K562 (cell line): ENCODE results near the gene RCOR1. TPM values are rescaled to one million over a fixed set of nuclear protein-coding genes. Genes with fewer than 3 reads are reported as not detected.
A peak's percentile ranks its signal among the peaks of the same experiment; 100 is the strongest.

ENCODE experiments used
- ATAC-seq: fragments of 200-7000 bp; cut with Tn5 transposase; 3 replicates; pipeline ENCODE4 v1.9.1; 2020; ENCODE audit warnings: moderate library complexity
- BruUV-seq: library from RNA; stranded (reverse); fragments of 400-500 nt; replicated peaks from 2 replicates; lab custom pipeline; 2021; lab: Mats Ljungman, UMichigan
- CTCF ChIA-PET: fragments of 300-600 bp; formaldehyde crosslinking; extraction: SDS; loops from one replicate; lab custom pipeline; 2021; ENCODE audit warnings: low intra/inter-chr PET ratio; lab: Yijun Ruan, JAX
- POLR2A ChIA-PET: fragments of 300-600, 350-650 bp; sonication (Branson Sonifier 250); formaldehyde crosslinking; extraction: SDS; loops from one replicate; lab custom pipeline; 2021; ENCODE audit warnings: antibody characterized with exemption, inconsistent platforms; lab: Yijun Ruan, JAX
- DNase-seq, 4 experiments: peaks; one replicate each; pipeline versions ENCODE4 v3.0.0 to v3.0.0-alpha.2; 2011 to 2018; ENCODE audit warnings: low spot score in 3 of 4, mixed read lengths in 3 of 4; ENCODE audit errors: extremely low read depth in 1 of 4
- FAIRE-seq: peaks from 2 replicates; lab custom pipeline; 2011; peaks lifted over from hg19 to GRCh38; lab: Jason Lieb, UNC
- H2AFZ ChIP-seq: 2 replicates; pipeline ENCODE4 v1.6.0; 2011; ENCODE audit warnings: low read depth, low read length, control low read depth, inconsistent platforms
- H3K27ac ChIP-seq: fragments of 200-600 bp; 3 replicates; pipeline ENCODE4 v1.8.0; 2011; ENCODE audit warnings: low read depth, mild to moderate bottlenecking, control low read depth, inconsistent platforms, low read length, moderate library complexity, mixed read lengths; ENCODE audit errors: extremely low read depth
- H3K27me3 ChIP-seq, 2 experiments: fragments of 300-600 bp in 1 of 2; 2 replicates in 1 of 2; 3 replicates in 1 of 2; pipeline versions ENCODE4 v1.6.0 to v1.8.0; 2011; ENCODE audit warnings: inconsistent platforms in 2 of 2, low read length in 2 of 2, mild to moderate bottlenecking in 1 of 2, mixed read lengths in 1 of 2, moderate library complexity in 1 of 2; ENCODE audit not compliant: control insufficient read depth in 2 of 2, insufficient read depth in 2 of 2
- H3K36me3 ChIP-seq: fragments of 300-600 bp; 3 replicates; pipeline ENCODE4 v1.8.0; 2011; ENCODE audit warnings: mild to moderate bottlenecking, low read length, inconsistent platforms; ENCODE audit not compliant: control insufficient read depth, insufficient read depth
- H3K4me1 ChIP-seq, 2 experiments: fragments of 200-600 bp in 1 of 2; replicated peaks in 1 of 2; 2 replicates in 1 of 2; 3 replicates in 1 of 2; pipeline versions ENCODE4 v1.5.1 to v1.8.0; 2011; ENCODE audit warnings: inconsistent platforms in 2 of 2, low read length in 2 of 2, mild to moderate bottlenecking in 1 of 2, mixed read lengths in 1 of 2, moderate library complexity in 1 of 2; ENCODE audit not compliant: control insufficient read depth in 2 of 2, insufficient read depth in 2 of 2
- H3K4me2 ChIP-seq: 2 replicates; pipeline ENCODE4 v1.6.1; 2011; ENCODE audit warnings: low read length, control low read depth, inconsistent platforms, mixed read lengths; ENCODE audit not compliant: insufficient read depth
- H3K4me3 ChIP-seq: fragments of 200-600 bp; sonication (generic), shearing (Covaris generic); 2 replicates; pipeline ENCODE4 v1.5.1; 2016; ENCODE audit warnings: control low read depth, inconsistent platforms
- H3K79me2 ChIP-seq: fragments of 200-600 bp; 3 replicates; pipeline ENCODE4 v1.8.0; 2011; ENCODE audit warnings: low read length, inconsistent platforms; ENCODE audit not compliant: control insufficient read depth, insufficient read depth
- H3K9ac ChIP-seq, 2 experiments: 2 replicates each; pipeline versions ENCODE4 v1.6.0 to v1.6.1; 2011; ENCODE audit warnings: low read depth in 2 of 2, low read length in 2 of 2, control low read depth in 1 of 2, inconsistent platforms in 1 of 2, mild to moderate bottlenecking in 1 of 2, mixed read lengths in 1 of 2; ENCODE audit not compliant: insufficient read depth in 1 of 2
- H3K9me1 ChIP-seq: one replicate; pipeline ENCODE4 v1.6.0; 2011; ENCODE audit warnings: inconsistent platforms, mild to moderate bottlenecking, low read length, moderate library complexity; ENCODE audit not compliant: control insufficient read depth, insufficient read depth
- H3K9me3 ChIP-seq: replicated peaks from 2 replicates; pipeline ENCODE4 v1.5.1; 2011; ENCODE audit warnings: low read depth, low read length, inconsistent platforms; ENCODE audit not compliant: control insufficient read depth, insufficient read depth
- H4K20me1 ChIP-seq: replicated peaks from 2 replicates; pipeline ENCODE4 v1.6.1; 2011; ENCODE audit warnings: low read length, inconsistent platforms, mixed read lengths; ENCODE audit not compliant: control insufficient read depth, insufficient read depth
- CAMTA2 ChIP-seq: fragments of 250-450 bp; sonication (Bioruptor Pico); conservative IDR thresholded peaks from 2 replicates; pipeline ENCODE4 v1.5.1; 2022
- ELK1 ChIP-seq: sonication (generic); formaldehyde crosslinking; IDR thresholded peaks from 2 replicates; pipeline ENCODE4 v1.8.1; 2022; ENCODE audit warnings: missing genetic modification reagents
- JUND ChIP-seq, 2 experiments: IDR thresholded peaks; 2 replicates in 1 of 2; 3 replicates in 1 of 2; pipeline ENCODE4 v1.6.1; 2011; ENCODE audit warnings: borderline replicate concordance in 2 of 2, low read depth in 2 of 2, low read length in 2 of 2, improper control_type of control experiment in 1 of 2, missing biosample characterization in 1 of 2, missing genetic modification characterization in 1 of 2, missing genetic modification reagents in 1 of 2
- POLR2AphosphoS2 ChIP-seq: IDR thresholded peaks from 2 replicates; pipeline ENCODE4 v1.6.1; 2012; ENCODE audit warnings: low read length, improper control_type of control experiment
- POLR2B ChIP-seq: fragments of 450-650 bp; IDR thresholded peaks from 2 replicates; pipeline ENCODE4 v1.6.1; 2018; ENCODE audit warnings: low read depth; ENCODE audit not compliant: partially characterized antibody
- RBFOX2 ChIP-seq: fragments of 200-400 bp; formaldehyde crosslinking; IDR thresholded peaks from 2 replicates; pipeline ENCODE4 v1.6.1; 2017; ENCODE audit warnings: low read depth, mild to moderate bottlenecking, low read length, moderate library complexity
- SETDB1 ChIP-seq: IDR thresholded peaks from one replicate; pipeline ENCODE4 v1.6.1; 2012; ENCODE audit warnings: low read length, control low read depth, inconsistent platforms
- SNIP1 ChIP-seq: fragments of 450-650 bp; IDR thresholded peaks from 2 replicates; pipeline ENCODE4 v1.7.1; 2017; ENCODE audit warnings: low read depth, mild to moderate bottlenecking
- STAT5B ChIP-seq: fragments of 250-450 bp; sonication (Bioruptor Pico); IDR thresholded peaks from 2 replicates; pipeline ENCODE4 v1.8.0; 2021; ENCODE audit warnings: mild to moderate bottlenecking, inconsistent platforms
- TEAD4 ChIP-seq, 2 experiments: sonication (generic) in 1 of 2; formaldehyde crosslinking in 1 of 2; IDR thresholded peaks; 2 replicates each; pipeline versions ENCODE4 v1.6.1 to v1.8.0; 2012 to 2022; ENCODE audit warnings: borderline replicate concordance in 1 of 2, inconsistent platforms in 1 of 2, low read length in 1 of 2, mild to moderate bottlenecking in 1 of 2, missing genetic modification reagents in 1 of 2
- TOE1 ChIP-seq, 2 experiments: fragments of 450-650 bp in 1 of 2; sonication (generic) in 1 of 2; formaldehyde crosslinking in 1 of 2; IDR thresholded peaks; 2 replicates each; pipeline versions ENCODE4 v1.7.1 to v1.8.0; 2016 to 2022; ENCODE audit warnings: borderline replicate concordance in 2 of 2, mild to moderate bottlenecking in 2 of 2, antibody characterized with exemption in 1 of 2, inconsistent platforms in 1 of 2, low read depth in 1 of 2, missing genetic modification reagents in 1 of 2, moderate library complexity in 1 of 2
- XRCC5 ChIP-seq: fragments of 200-400 bp; formaldehyde crosslinking; IDR thresholded peaks from 2 replicates; pipeline ENCODE4 v1.6.1; 2017; ENCODE audit warnings: low read depth, mild to moderate bottlenecking, low read length
- ZNF512 ChIP-seq: IDR thresholded peaks from 2 replicates; pipeline ENCODE4 v1.6.1; 2016; ENCODE audit warnings: missing genetic modification characterization, missing compliant biosample characterization
- ZNF592 ChIP-seq: fragments of 450-650 bp; IDR thresholded peaks from 2 replicates; pipeline ENCODE4 v1.6.1; 2017; ENCODE audit warnings: antibody characterized with exemption, mild to moderate bottlenecking
- WGBS: fragments of 100-300 bp; shearing (Covaris generic); methylation state at CpG from one replicate; pipeline ENCODE4 v1.1.6; 2016; ENCODE audit warnings: low coverage, mixed read lengths; ENCODE audit not compliant: insufficient coverage; ENCODE audit errors: missing lambda C conversion rate; 5-methylcytosine and 5-hydroxymethylcytosine counted together
- in situ Hi-C: fragments of 300-500 bp; cut with MboI; formaldehyde crosslinking; loops from 4 replicates; pipeline ENCODE4 v1.15.0; 2018; ENCODE audit warnings: inconsistent platforms, mixed read lengths
- intact Hi-C: fragments of 100-400 bp; cut with micrococcal nuclease; formaldehyde crosslinking; loops from 2 replicates; pipeline ENCODE4 v1.14.2; 2022
- polyA plus RNA-seq, 8 experiments: library from polyadenylated mRNA; depleted of rRNA in 4 of 8; stranded (reverse) in 5 of 8; unstranded in 3 of 8; fragments of >200 nt; fragmentation: Nextera tagmentation in 2 of 8; fragmentation: Illumina TruSeq in 1 of 8; extraction: Ambion mirVana in 2 of 8; extraction: Trizol in 1 of 8; gene quantifications; 2 replicates each; pipeline versions ENCODE4 v1.2.1 to v1.2.3, GENCODE V29; 2011 to 2014; ENCODE audit warnings: inconsistent platforms in 1 of 8, missing spikeins in 1 of 8
- total RNA-seq, 7 experiments: library from RNA; depleted of rRNA in 6 of 7; stranded (reverse); fragments of >200 nt in 6 of 7; fragmentation: Illumina TruSeq in 2 of 7; extraction: Trizol in 2 of 7; gene quantifications; 2 replicates each; pipeline versions ENCODE4 v1.2.1 to v1.2.3, GENCODE V29; 2011 to 2021; ENCODE audit warnings: low replicate concordance in 1 of 7

The RCOR1 gene
- total and polyA plus RNA-seq, 9 of the 15 experiments (the other 6 are each of a cell fraction or from before 2014, with no cell fraction given), result 8.5 to 47.9 (median 20.9) TPM

GRCh38 chr14:102556098-102556677 lies 36.3 kb upstream of the RCOR1 start:
- no peak for DNase-seq
- Histone ChIP-seq H3K9me1 (no peaks in the 10 kb centered on the region), H3K9me3 (peaks cover 2% of the 10 kb centered on the region; the same call in 1 of the 2 replicates), H3K27ac (no peak overlapping the region), H3K4me2 (no peak overlapping the region), H3K27me3 (no peaks in the 10 kb centered on the region), H2AFZ (no peak overlapping the region), H3K4me1 (peaks cover 10 to 47% of the 10 kb centered on the region in 2 experiments), H3K79me2 (peaks cover 32% of the 10 kb centered on the region), H3K36me3 (peaks cover 13% of the 10 kb centered on the region; the same call in 1 of the 3 replicates), H3K9ac (0 out of 4 replicates have a peak overlapping the region, but pooled peaks of 1 of the 2 experiments have one; percentile 35), H4K20me1 (no peaks in the 10 kb centered on the region), H3K4me3 (no peak overlapping the region)
- CTCF ChIA-PET, result no interaction called here
- no peak for FAIRE-seq
- 90% methylated on average over 4 of the region's 14 CpGs for WGBS
- ATAC-seq, result no peak
- BruUV-seq, result no TSS peak
- in situ Hi-C loops, result no loop called here
- intact Hi-C loops, result no loop called here
- POLR2A ChIA-PET, result interaction anchor here (1.2 to 1.7 kb wide), 2 partner anchors 14 to 19 kb away, joined by 3 to 6 read pairs; no protein-coding TSS in a partner anchor
- TF ChIP-seq CAMTA2 (CRISPR knock-in tag) (no peak), STAT5B (CRISPR knock-in tag) (no peak), POLR2B (peak; percentile 13), ZNF592 (no peak), JUND (IDR thresholded peaks at IDR 0.05; ENCODE audit: borderline replicate concordance, low read depth, low read length) (no peak), JUND (tag; IDR thresholded peaks at IDR 0.05; ENCODE audit: borderline replicate concordance, low read depth, low read length) (no peak), POLR2AphosphoS2 (0 out of 2 replicates have a peak, but pooled peaks have one; percentile 16), RBFOX2 (peak; percentile 25), SETDB1 (no peak), TOE1 (IDR thresholded peaks at IDR 0.05; ENCODE audit: borderline replicate concordance) (no peak), TOE1 (CRISPR knock-in tag; IDR thresholded peaks at IDR 0.05; ENCODE audit: borderline replicate concordance, low read depth) (no peak), TEAD4 (IDR thresholded peaks at IDR 0.05; ENCODE audit: low read length) (no peak), TEAD4 (CRISPR knock-in tag; IDR thresholded peaks at IDR 0.05; ENCODE audit: borderline replicate concordance) (no peak), ZNF512 (no peak), SNIP1 (no peak), XRCC5 (no peak), ELK1 (CRISPR knock-in tag) (no peak)
